Osteoblast (primary cell): ENCODE data around the gene MEGF8. TPM values are rescaled to one million over a fixed set of nuclear protein-coding genes. Genes with fewer than 3 reads are reported as not detected.

Source experiments
- DNase-seq: peaks from one replicate; pipeline ENCODE4 v3.0.0; 2011; ENCODE audit warnings: low spot score, mixed read lengths; ENCODE audit not compliant: insufficient read length; ENCODE audit errors: missing footprints
- H2AFZ ChIP-seq: 2 replicates; pipeline ENCODE4 v1.6.0; 2011; ENCODE audit warnings: mild to moderate bottlenecking, low read length
- H3K27ac ChIP-seq: 2 replicates; pipeline ENCODE4 v1.5.1; 2011; ENCODE audit warnings: mild to moderate bottlenecking, low read depth, low read length, moderate library complexity
- H3K27me3 ChIP-seq: 2 replicates; pipeline ENCODE4 v1.6.0; 2012; ENCODE audit warnings: mild to moderate bottlenecking, control low read depth, inconsistent platforms, low read length, moderate library complexity; ENCODE audit not compliant: insufficient read depth
- H3K36me3 ChIP-seq: 2 replicates; pipeline ENCODE4 v1.5.1; 2011; ENCODE audit warnings: mild to moderate bottlenecking, low read length, control low read depth, moderate library complexity; ENCODE audit not compliant: insufficient read depth
- H3K4me1 ChIP-seq: 2 replicates; pipeline ENCODE4 v1.5.1; 2011; ENCODE audit warnings: mild to moderate bottlenecking, low read length, control low read depth, moderate library complexity; ENCODE audit not compliant: insufficient read depth
- H3K4me2 ChIP-seq: 2 replicates; pipeline ENCODE4 v1.6.0; 2011; ENCODE audit warnings: mild to moderate bottlenecking, low read length; ENCODE audit not compliant: insufficient read depth
- H3K4me3 ChIP-seq: fragments of 200-600 bp; sonication (generic); 3 replicates; pipeline ENCODE4 v1.5.1; 2012; ENCODE audit warnings: mild to moderate bottlenecking, low read length, inconsistent platforms; ENCODE audit not compliant: insufficient read depth
- H3K79me2 ChIP-seq: 2 replicates; pipeline ENCODE4 v1.6.0; 2012; ENCODE audit warnings: mild to moderate bottlenecking, low read length, control low read depth, inconsistent platforms; ENCODE audit not compliant: insufficient read depth
- H3K9me3 ChIP-seq: 2 replicates; pipeline ENCODE4 v1.5.1; 2011; ENCODE audit warnings: low read depth, low read length, control low read depth
- H4K20me1 ChIP-seq: 2 replicates; pipeline ENCODE4 v1.6.0; 2012; ENCODE audit warnings: mild to moderate bottlenecking, low read length, control low read depth; ENCODE audit not compliant: insufficient read depth
- CTCF ChIP-seq: IDR thresholded peaks from 2 replicates; pipeline ENCODE4 v1.5.1; 2011; ENCODE audit warnings: mild to moderate bottlenecking, low read depth, low read length, moderate library complexity; ENCODE audit errors: extremely low read depth
- total RNA-seq: library from RNA; depleted of rRNA; stranded (reverse); fragments of >200 nt; gene quantifications from 2 replicates; pipeline ENCODE4 v1.2.3, GENCODE V29; 2012

MEGF8 gene
- total RNA-seq, 1 donor, result 30.0 TPM

GRCh38 chr19:42350417-42350816 is 25.0 kb downstream of the MEGF8 start:
- Histone ChIP-seq H3K27ac (no peak overlapping the region), H3K4me1 (no peaks in the 10 kb centered on the region), H3K36me3 (peaks cover 3% of the 10 kb centered on the region), H3K9me3 (no peaks in the 10 kb centered on the region), H3K79me2 (no peaks in the 10 kb centered on the region), H3K4me2 (no peak overlapping the region), H4K20me1 (no peaks in the 10 kb centered on the region), H2AFZ (no peak overlapping the region), H3K4me3 (no peak overlapping the region), H3K27me3 (no peaks in the 10 kb centered on the region)
- DNase-seq, result peak; percentile 69
- no peak for TF ChIP-seq CTCF

GRCh38 chr19:42351079-42351735 is 25.8 kb downstream of the MEGF8 start:
- Histone ChIP-seq H3K4me3 (no peak overlapping the region), H3K27me3 (no peaks in the 10 kb centered on the region), H3K4me1 (no peaks in the 10 kb centered on the region), H3K36me3 (no peaks in the 10 kb centered on the region), H4K20me1 (no peaks in the 10 kb centered on the region), H3K79me2 (no peaks in the 10 kb centered on the region), H3K9me3 (no peaks in the 10 kb centered on the region), H3K27ac (no peak overlapping the region), H2AFZ (no peak overlapping the region), H3K4me2 (no peak overlapping the region)
- DNase-seq, result peak; percentile 79
- no peak for TF ChIP-seq CTCF

GRCh38 chr19:42352301-42353259 is 27.1 kb downstream of the MEGF8 start:
- peak; percentile 58 for DNase-seq
- H3K79me2 ChIP-seq, result no peaks in the 10 kb centered on the region
- TF ChIP-seq CTCF, result no peak
- H4K20me1 ChIP-seq, result no peaks in the 10 kb centered on the region
- no peaks in the 10 kb centered on the region for H3K27me3 ChIP-seq
- H3K36me3 ChIP-seq, result no peaks in the 10 kb centered on the region
- no peak overlapping the region for H2AFZ ChIP-seq
- H3K27ac ChIP-seq, result no peak overlapping the region
- H3K9me3 ChIP-seq, result no peaks in the 10 kb centered on the region
- H3K4me3 ChIP-seq, result no peak overlapping the region
- no peaks in the 10 kb centered on the region for H3K4me1 ChIP-seq
- H3K4me2 ChIP-seq, result no peak overlapping the region
